ENCODE results near the gene TUBGCP3. TPM values are rescaled to one million over a fixed set of nuclear protein-coding genes. Genes with fewer than 3 reads are reported as not detected.

Gene TUBGCP3
- total RNA-seq, 1 experiment from 2014 or later = 47.4 TPM

DNA sequence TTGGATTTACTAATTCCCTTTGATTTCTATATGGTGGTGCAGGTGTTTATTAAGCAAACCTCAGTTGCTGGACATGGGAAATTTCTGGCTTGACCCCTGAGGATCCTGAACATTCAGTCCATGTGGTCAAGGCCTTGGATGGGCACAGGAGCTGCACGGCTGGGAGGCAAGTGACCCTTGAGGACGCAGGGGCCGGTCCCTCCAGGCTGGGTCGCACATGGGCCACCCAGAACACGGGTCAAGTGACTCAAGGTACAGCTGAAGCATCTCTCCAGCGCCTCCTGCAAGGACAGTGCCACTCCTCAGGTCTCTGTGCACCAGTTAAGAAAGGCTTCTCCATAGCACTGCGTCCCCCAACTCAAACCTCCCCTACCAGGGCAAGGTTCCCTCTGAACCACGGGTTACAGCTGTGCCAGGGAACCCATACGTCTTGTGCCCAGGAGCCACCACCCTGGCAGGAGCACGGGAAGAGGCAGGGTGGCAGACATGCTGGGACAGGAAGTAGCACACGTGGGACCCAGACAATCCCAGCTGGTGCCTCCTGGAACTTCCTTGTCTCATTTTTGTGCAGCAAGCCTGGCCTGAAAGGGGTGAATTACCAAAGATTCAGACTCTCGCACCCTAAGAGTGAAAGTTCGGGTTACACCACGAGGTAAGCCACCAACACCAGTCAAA, 118.7 kb downstream of the TUBGCP3 start:
- Histone ChIP-seq H3K4me3 (no peak overlapping the region), H3K9me3 (ENCODE audit: insufficient read depth, low read depth) (no peaks in the 10 kb centered on the region), H3K9me2 (ENCODE audit: insufficient read depth) (no peaks in the 10 kb centered on the region), H3K4me2 (no peak overlapping the region), H2AFZ (no peak overlapping the region), H3K4me1 (replicated peaks; ENCODE audit: insufficient read depth) (no peaks in the 10 kb centered on the region), H3F3A (ENCODE audit: insufficient read depth, low read depth) (no peaks in the 10 kb centered on the region), H4K20me1 (ENCODE audit: insufficient read depth) (no peaks in the 10 kb centered on the region), H3K27me3 (ENCODE audit: insufficient read depth, low read depth) (no peaks in the 10 kb centered on the region), H3K36me3 (ENCODE audit: low read depth) (no peaks in the 10 kb centered on the region), H3K27ac (no peak overlapping the region), H3K79me2 (ENCODE audit: low read depth) (no peaks in the 10 kb centered on the region)
- intact Hi-C loops (cut with micrococcal nuclease; ENCODE audit: unreplicated experiment) = no loop called here
- TF ChIP-seq, protein P1, sequence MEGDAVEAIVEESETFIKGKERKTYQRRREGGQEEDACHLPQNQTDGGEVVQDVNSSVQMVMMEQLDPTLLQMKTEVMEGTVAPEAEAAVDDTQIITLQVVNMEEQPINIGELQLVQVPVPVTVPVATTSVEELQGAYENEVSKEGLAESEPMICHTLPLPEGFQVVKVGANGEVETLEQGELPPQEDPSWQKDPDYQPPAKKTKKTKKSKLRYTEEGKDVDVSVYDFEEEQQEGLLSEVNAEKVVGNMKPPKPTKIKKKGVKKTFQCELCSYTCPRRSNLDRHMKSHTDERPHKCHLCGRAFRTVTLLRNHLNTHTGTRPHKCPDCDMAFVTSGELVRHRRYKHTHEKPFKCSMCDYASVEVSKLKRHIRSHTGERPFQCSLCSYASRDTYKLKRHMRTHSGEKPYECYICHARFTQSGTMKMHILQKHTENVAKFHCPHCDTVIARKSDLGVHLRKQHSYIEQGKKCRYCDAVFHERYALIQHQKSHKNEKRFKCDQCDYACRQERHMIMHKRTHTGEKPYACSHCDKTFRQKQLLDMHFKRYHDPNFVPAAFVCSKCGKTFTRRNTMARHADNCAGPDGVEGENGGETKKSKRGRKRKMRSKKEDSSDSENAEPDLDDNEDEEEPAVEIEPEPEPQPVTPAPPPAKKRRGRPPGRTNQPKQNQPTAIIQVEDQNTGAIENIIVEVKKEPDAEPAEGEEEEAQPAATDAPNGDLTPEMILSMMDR (conservative IDR thresholded peaks at IDR 0.05) = no peak
- TF ChIP-seq EZH2 (IDR thresholded peaks at IDR 0.05; ENCODE audit: low read depth) = no peak
- ChIA-PET CTCF (no interaction called here), POLR2A (ENCODE audit: unreplicated experiment) (no interaction called here)
- no TSS peak for BruUV-seq (replicated peaks)
- no peak for DNase-seq

DNA sequence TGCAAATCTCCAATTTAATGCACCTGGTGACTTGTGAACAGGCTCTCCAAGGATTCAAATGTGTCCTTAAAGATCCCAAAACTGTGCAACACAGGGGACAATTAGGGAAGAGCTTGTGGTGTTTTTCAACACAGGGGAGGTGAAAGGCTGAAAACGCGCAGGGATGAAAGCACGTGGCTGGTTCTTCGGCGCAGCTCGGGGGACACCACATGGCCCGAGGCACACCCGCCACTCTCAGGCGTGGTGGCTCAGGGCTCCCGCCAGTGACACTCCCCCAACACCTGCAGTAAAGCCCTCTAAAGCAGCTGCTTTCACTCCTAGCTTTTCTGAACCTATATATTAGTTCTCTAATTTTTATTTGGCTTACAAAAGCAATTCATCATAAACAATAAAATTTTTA, 119.9 kb downstream of the TUBGCP3 start:
- no peaks in the 10 kb centered on the region for H3K9me2 ChIP-seq (ENCODE audit: insufficient read depth)
- H4K20me1 ChIP-seq (ENCODE audit: insufficient read depth) = no peaks in the 10 kb centered on the region
- H2AFZ ChIP-seq = no peak overlapping the region
- no peak overlapping the region for H3K4me2 ChIP-seq
- H3K36me3 ChIP-seq (ENCODE audit: low read depth) = no peaks in the 10 kb centered on the region
- H3K79me2 ChIP-seq (ENCODE audit: low read depth) = no peaks in the 10 kb centered on the region
- BruUV-seq (replicated peaks) = no TSS peak
- H3K4me1 ChIP-seq (replicated peaks; ENCODE audit: insufficient read depth) = no peaks in the 10 kb centered on the region
- no peaks in the 10 kb centered on the region for H3K27me3 ChIP-seq (ENCODE audit: insufficient read depth, low read depth)
- no peaks in the 10 kb centered on the region for H3F3A ChIP-seq (ENCODE audit: insufficient read depth, low read depth)
- POLR2A ChIA-PET (ENCODE audit: unreplicated experiment) = no interaction called here
- H3K4me3 ChIP-seq = no peak overlapping the region
- CTCF ChIA-PET = no interaction called here
- TF ChIP-seq EZH2 (IDR thresholded peaks at IDR 0.05; ENCODE audit: low read depth) = no peak
- TF ChIP-seq, protein P1 (conservative IDR thresholded peaks at IDR 0.05) = no peak
- H3K9me3 ChIP-seq (ENCODE audit: insufficient read depth, low read depth) = no peaks in the 10 kb centered on the region
- intact Hi-C loops (cut with micrococcal nuclease; ENCODE audit: unreplicated experiment) = no loop called here
- no peak overlapping the region for H3K27ac ChIP-seq
- no peak for DNase-seq

DNA sequence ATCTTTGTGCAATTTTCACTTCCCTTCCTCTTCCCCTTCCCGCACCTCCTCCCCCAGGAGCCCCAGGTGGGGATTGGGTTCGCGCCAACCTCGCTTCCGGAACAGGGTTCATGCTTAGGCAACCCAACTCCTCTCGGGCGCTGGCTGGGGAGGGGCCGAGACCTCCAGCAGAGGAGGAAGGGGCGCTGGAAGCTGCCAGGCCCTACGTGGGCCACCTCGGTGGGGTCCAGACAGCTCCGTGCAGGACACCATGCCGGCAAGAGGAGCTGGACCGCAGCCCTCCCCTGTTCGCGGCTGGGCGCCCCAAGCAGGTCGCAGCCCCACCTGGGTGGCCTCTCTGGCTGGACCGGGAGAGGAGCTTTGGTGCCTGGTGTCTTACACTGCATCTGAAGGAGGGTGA, 120.7 kb downstream of the TUBGCP3 start:
- Histone ChIP-seq H3K4me2 (no peak overlapping the region), H3K4me3 (no peak overlapping the region), H4K20me1 (ENCODE audit: insufficient read depth) (no peaks in the 10 kb centered on the region), H3K36me3 (ENCODE audit: low read depth) (no peaks in the 10 kb centered on the region), H3K79me2 (ENCODE audit: low read depth) (no peaks in the 10 kb centered on the region), H3F3A (ENCODE audit: insufficient read depth, low read depth) (no peaks in the 10 kb centered on the region), H3K9me3 (ENCODE audit: insufficient read depth, low read depth) (no peaks in the 10 kb centered on the region), H3K4me1 (replicated peaks; ENCODE audit: insufficient read depth) (no peaks in the 10 kb centered on the region), H3K27me3 (ENCODE audit: insufficient read depth, low read depth) (no peaks in the 10 kb centered on the region), H3K9me2 (ENCODE audit: insufficient read depth) (no peaks in the 10 kb centered on the region), H3K27ac (no peak overlapping the region), H2AFZ (no peak overlapping the region)
- ChIA-PET POLR2A (ENCODE audit: unreplicated experiment) (no interaction called here), CTCF (no interaction called here)
- intact Hi-C loops (cut with micrococcal nuclease; ENCODE audit: unreplicated experiment) = no loop called here
- DNase-seq = no peak
- TF ChIP-seq, protein P1 (conservative IDR thresholded peaks at IDR 0.05) = no peak
- TF ChIP-seq EZH2 (IDR thresholded peaks at IDR 0.05; ENCODE audit: low read depth) = no peak
- BruUV-seq (replicated peaks) = no TSS peak

Measured in PC-9 (cell line).